ENCODE measurements around the gene MB21D2.

DNA sequence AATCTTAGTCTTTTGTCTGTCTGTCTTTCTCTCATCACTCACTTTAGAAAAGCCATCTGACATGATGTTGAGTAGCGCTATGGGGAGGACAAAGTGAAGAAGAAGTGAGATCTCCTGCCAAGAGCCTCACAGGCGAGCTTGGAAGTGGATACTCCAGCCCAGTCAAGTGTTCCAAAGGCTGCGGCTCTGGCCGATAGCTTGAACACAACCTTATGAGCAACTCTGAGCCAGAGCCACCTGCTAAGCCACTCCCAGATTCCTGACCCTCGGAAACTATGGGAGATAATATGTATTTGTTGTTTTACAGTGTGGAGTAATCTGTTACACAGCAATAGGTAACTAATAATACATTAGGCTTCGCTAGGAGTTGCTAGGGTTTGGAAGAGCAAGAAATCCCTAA, 76.2 kb downstream of the MB21D2 start:
- TF ChIP-seq, protein P1, sequence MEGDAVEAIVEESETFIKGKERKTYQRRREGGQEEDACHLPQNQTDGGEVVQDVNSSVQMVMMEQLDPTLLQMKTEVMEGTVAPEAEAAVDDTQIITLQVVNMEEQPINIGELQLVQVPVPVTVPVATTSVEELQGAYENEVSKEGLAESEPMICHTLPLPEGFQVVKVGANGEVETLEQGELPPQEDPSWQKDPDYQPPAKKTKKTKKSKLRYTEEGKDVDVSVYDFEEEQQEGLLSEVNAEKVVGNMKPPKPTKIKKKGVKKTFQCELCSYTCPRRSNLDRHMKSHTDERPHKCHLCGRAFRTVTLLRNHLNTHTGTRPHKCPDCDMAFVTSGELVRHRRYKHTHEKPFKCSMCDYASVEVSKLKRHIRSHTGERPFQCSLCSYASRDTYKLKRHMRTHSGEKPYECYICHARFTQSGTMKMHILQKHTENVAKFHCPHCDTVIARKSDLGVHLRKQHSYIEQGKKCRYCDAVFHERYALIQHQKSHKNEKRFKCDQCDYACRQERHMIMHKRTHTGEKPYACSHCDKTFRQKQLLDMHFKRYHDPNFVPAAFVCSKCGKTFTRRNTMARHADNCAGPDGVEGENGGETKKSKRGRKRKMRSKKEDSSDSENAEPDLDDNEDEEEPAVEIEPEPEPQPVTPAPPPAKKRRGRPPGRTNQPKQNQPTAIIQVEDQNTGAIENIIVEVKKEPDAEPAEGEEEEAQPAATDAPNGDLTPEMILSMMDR (IDR thresholded peaks at IDR 0.05) = no peak
- no peak for TF ChIP-seq EZH2 (IDR thresholded peaks at IDR 0.05)
